GM23338 (cell line): ENCODE results near the gene SHISA6. TPM values are rescaled to one million over a fixed set of nuclear protein-coding genes. Genes with fewer than 3 reads are reported as not detected.

Experiments
- ATAC-seq: fragments of 200-7000 bp; cut with Tn5 transposase; 3 replicates; pipeline ENCODE4 v1.9.1; 2020
- DNase-seq: peaks from one replicate; pipeline ENCODE4 v3.0.0-alpha.2; 2015; ENCODE audit warnings: low spot score
- H2AFZ ChIP-seq: fragments of 200-600 bp; sonication (generic); 2 replicates; pipeline ENCODE4 v1.8.0; 2016; ENCODE audit warnings: antibody characterized with exemption, mild to moderate bottlenecking, moderate library complexity
- H3F3A ChIP-seq: fragments of 200-600 bp; sonication (generic); replicated peaks from 2 replicates; pipeline ENCODE4 v1.8.0; 2017; ENCODE audit warnings: antibody characterized with exemption, mixed run types, low read depth
- H3K27ac ChIP-seq: fragments of 200-600 bp; sonication (generic); 2 replicates; pipeline ENCODE4 v1.6.1; 2016; ENCODE audit warnings: low read depth
- H3K27me3 ChIP-seq: fragments of 200-600 bp; sonication (generic); 2 replicates; pipeline ENCODE4 v1.8.0; 2016; ENCODE audit warnings: mild to moderate bottlenecking, mixed run types, moderate library complexity; ENCODE audit not compliant: insufficient read depth
- H3K36me3 ChIP-seq: fragments of 200-600 bp; sonication (generic); 2 replicates; pipeline ENCODE4 v1.8.0; 2016; ENCODE audit warnings: mild to moderate bottlenecking; ENCODE audit not compliant: insufficient read depth
- H3K4me1 ChIP-seq: fragments of 200-600 bp; sonication (generic); 2 replicates; pipeline ENCODE4 v1.8.0; 2016; ENCODE audit warnings: mild to moderate bottlenecking, moderate library complexity; ENCODE audit not compliant: insufficient read depth
- H3K4me2 ChIP-seq: fragments of 200-600 bp; sonication (generic); 2 replicates; pipeline ENCODE4 v1.7.1; 2017; ENCODE audit warnings: mixed run types
- H3K4me3 ChIP-seq: fragments of 200-600 bp; sonication (generic); 2 replicates; pipeline ENCODE4 v1.6.1; 2016; ENCODE audit warnings: mixed run types
- H3K79me2 ChIP-seq: fragments of 200-600 bp; sonication (generic); replicated peaks from 2 replicates; pipeline ENCODE4 v1.8.0; 2017; ENCODE audit warnings: mild to moderate bottlenecking; ENCODE audit not compliant: insufficient read depth
- H3K9me2 ChIP-seq: fragments of 200-600 bp; sonication (generic); 2 replicates; pipeline ENCODE4 v1.8.0; 2017; ENCODE audit not compliant: insufficient read depth
- H4K20me1 ChIP-seq: fragments of 200-600 bp; sonication (generic); replicated peaks from 2 replicates; pipeline ENCODE4 v1.8.0; 2017; ENCODE audit warnings: mild to moderate bottlenecking; ENCODE audit not compliant: insufficient read depth
- H3K27ac Mint-ChIP-seq: 2 replicates; pipeline ENCODE4 v1.8.0; 2020; ENCODE audit warnings: inconsistent platforms, mild to moderate bottlenecking, moderate library complexity, mixed read lengths
- H3K27me3 Mint-ChIP-seq: 3 replicates; pipeline ENCODE4 v1.8.0; 2022; ENCODE audit warnings: low read depth, mild to moderate bottlenecking, moderate library complexity, mixed read lengths, inconsistent platforms; ENCODE audit not compliant: insufficient read depth, poor library complexity
- H3K36me3 Mint-ChIP-seq: 3 replicates; pipeline ENCODE4 v1.8.0; 2021; ENCODE audit warnings: low read depth, mild to moderate bottlenecking, inconsistent platforms, moderate library complexity, mixed read lengths
- H3K4me1 Mint-ChIP-seq: 3 replicates; pipeline ENCODE4 v1.8.0; 2020; ENCODE audit warnings: mild to moderate bottlenecking, inconsistent platforms, mixed read lengths
- H3K4me3 Mint-ChIP-seq: 3 replicates; pipeline ENCODE4 v1.8.0; 2021; ENCODE audit warnings: moderate library complexity, mild to moderate bottlenecking, inconsistent platforms, mixed read lengths
- H3K9me3 Mint-ChIP-seq: 3 replicates; pipeline ENCODE4 v1.8.0; 2020; ENCODE audit warnings: moderate library complexity, mild to moderate bottlenecking, inconsistent platforms, mixed read lengths
- CREB1 ChIP-seq: fragments of 250-450 bp; sonication (Bioruptor Pico); IDR thresholded peaks from 2 replicates; pipeline ENCODE4 v1.5.0; 2020; ENCODE audit warnings: low read depth, mild to moderate bottlenecking, moderate library complexity
- CTCF ChIP-seq, 2 experiments: fragments of 200-600 bp in 1 of 2; sonication (generic) in 1 of 2; conservative IDR thresholded peaks; 2 replicates each; pipeline versions ENCODE4 v1.5.1 to v1.6.1; 2016 to 2017; ENCODE audit warnings: antibody characterized with exemption in 2 of 2, low read depth in 2 of 2, mild to moderate bottlenecking in 2 of 2, moderate library complexity in 1 of 2
- JUNB ChIP-seq: IDR thresholded peaks from one replicate; pipeline ENCODE4 v1.6.1; 2016; ENCODE audit warnings: antibody characterized with exemption; ENCODE audit not compliant: unreplicated experiment
- NANOG ChIP-seq: IDR thresholded peaks from 2 replicates; pipeline ENCODE4 v1.6.1; 2016; ENCODE audit warnings: antibody characterized with exemption, borderline replicate concordance
- POLR2AphosphoS5 ChIP-seq: IDR thresholded peaks from 2 replicates; pipeline ENCODE4 v1.6.1; 2016; ENCODE audit warnings: antibody characterized with exemption, low read depth
- ZNF331 ChIP-seq: fragments of 250-450 bp; sonication (Bioruptor Pico); IDR thresholded peaks from 2 replicates; pipeline ENCODE4 v1.5.0; 2020; ENCODE audit warnings: low read depth, mild to moderate bottlenecking, moderate library complexity
- ZNF462 ChIP-seq: fragments of 250-450 bp; sonication (Bioruptor Pico); IDR thresholded peaks from 2 replicates; pipeline ENCODE4 v1.5.0; 2020; ENCODE audit warnings: mild to moderate bottlenecking, moderate library complexity
- polyA plus RNA-seq: library from polyadenylated mRNA; unstranded; fragments of >200 nt; fragmentation: Nextera tagmentation; extraction: Ambion mirVana; gene quantifications from 2 replicates; pipeline ENCODE4 v1.2.1, GENCODE V29; 2016
- total RNA-seq: library from RNA; depleted of rRNA; stranded (reverse); fragments of >200 nt; shearing (Covaris generic); gene quantifications from 2 replicates; pipeline ENCODE4 v1.2.3, GENCODE V29; 2014
- TF ChIP-seq, protein P1 (sequence below): IDR thresholded peaks from 2 replicates; pipeline ENCODE4 v1.6.1; 2016; ENCODE audit warnings: antibody characterized with exemption

Gene SHISA6
- total and polyA plus RNA-seq, 2 experiments from 2014 or later = 0.52 TPM; not detected in 1

GRCh38 chr17:11302401-11303186 is 61.6 kb downstream of the SHISA6 start:
- H3K27ac ChIP-seq = no peak overlapping the region
- Mint-ChIP-seq H3K36me3 (peaks cover 49% of the 10 kb centered on the region), H3K27me3 (peaks cover 6% of the 10 kb centered on the region), H3K9me3 (no peaks in the 10 kb centered on the region; the same call in 1 of the 3 replicates), H3K4me3 (no peak overlapping the region), H3K4me1 (no peaks in the 10 kb centered on the region), H3K27ac (no peak overlapping the region)
- no peak for DNase-seq
- H3K4me3 ChIP-seq = no peak overlapping the region
- no peak for TF ChIP-seq ZNF462
- TF ChIP-seq JUNB = no peak
- no peak for TF ChIP-seq POLR2AphosphoS5
- no peaks in the 10 kb centered on the region for H3F3A ChIP-seq
- no peaks in the 10 kb centered on the region for H3K27me3 ChIP-seq
- no peak overlapping the region for H3K4me2 ChIP-seq
- no peak for ATAC-seq
- no peak overlapping the region for H2AFZ ChIP-seq
- no peaks in the 10 kb centered on the region for H3K79me2 ChIP-seq
- H3K4me1 ChIP-seq = no peaks in the 10 kb centered on the region
- no peaks in the 10 kb centered on the region for H3K9me2 ChIP-seq
- no peaks in the 10 kb centered on the region for H3K36me3 ChIP-seq
- no peaks in the 10 kb centered on the region for H4K20me1 ChIP-seq

DNA sequence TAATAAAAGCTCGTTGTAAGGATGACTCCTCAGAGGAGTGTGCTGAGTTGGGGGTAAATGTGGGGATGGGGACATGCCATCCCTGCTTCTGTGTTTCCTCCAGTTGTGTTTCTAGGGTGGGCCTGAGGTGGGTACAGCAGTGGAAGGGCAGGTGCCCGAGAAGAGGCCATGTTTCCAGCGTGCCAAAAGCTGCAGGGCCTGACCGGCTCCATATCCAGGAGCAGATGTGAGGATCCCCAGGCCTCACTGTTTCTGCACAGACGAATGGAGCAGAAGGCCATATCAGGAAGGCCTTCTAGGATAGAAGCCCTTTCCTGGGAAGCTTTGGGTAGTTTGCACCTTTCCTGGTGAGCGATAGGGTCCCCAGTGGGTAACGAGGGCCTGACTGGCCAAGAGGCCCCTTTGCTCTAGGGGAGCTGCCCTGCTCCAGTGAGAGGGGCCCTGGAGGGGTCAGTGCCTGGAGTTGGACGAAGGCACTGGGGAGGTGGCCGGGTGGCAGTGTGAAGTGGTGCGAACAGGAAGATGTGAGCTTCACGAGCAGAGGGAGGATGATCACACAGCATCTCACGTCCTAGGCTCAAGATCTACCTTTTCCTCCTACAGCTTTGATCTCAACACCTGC is 62.9 kb downstream of the SHISA6 start:
- H3K9me3 Mint-ChIP-seq = no peaks in the 10 kb centered on the region; the same call in 1 of the 3 replicates
- no peaks in the 10 kb centered on the region for H4K20me1 ChIP-seq
- no peaks in the 10 kb centered on the region for H3K79me2 ChIP-seq
- no peaks in the 10 kb centered on the region for H3K27me3 Mint-ChIP-seq
- H3K4me1 Mint-ChIP-seq = no peaks in the 10 kb centered on the region
- no peaks in the 10 kb centered on the region for H3F3A ChIP-seq
- H3K4me3 Mint-ChIP-seq = no peak overlapping the region
- H3K27ac ChIP-seq = no peak overlapping the region
- peaks cover 3% of the 10 kb centered on the region; the same call in 1 of the 2 replicates for H3K36me3 ChIP-seq
- no peak for ATAC-seq
- no peaks in the 10 kb centered on the region for H3K27me3 ChIP-seq
- DNase-seq = no peak
- H2AFZ ChIP-seq = no peak overlapping the region
- H3K36me3 Mint-ChIP-seq = peaks cover 43% of the 10 kb centered on the region
- no peaks in the 10 kb centered on the region for H3K4me1 ChIP-seq
- no peak overlapping the region for H3K4me2 ChIP-seq
- H3K27ac Mint-ChIP-seq = no peak overlapping the region
- H3K9me2 ChIP-seq = no peaks in the 10 kb centered on the region
- no peak overlapping the region for H3K4me3 ChIP-seq
- TF ChIP-seq NANOG = no peak
- TF ChIP-seq ZNF331 (CRISPR knock-in tag) = no peak
- no peak for TF ChIP-seq CREB1
- TF ChIP-seq CTCF (conservative IDR thresholded peaks at IDR 0.05; ENCODE audit: low read depth in 2 of 2) = no peak
- no peak for TF ChIP-seq JUNB
- TF ChIP-seq, protein P1, sequence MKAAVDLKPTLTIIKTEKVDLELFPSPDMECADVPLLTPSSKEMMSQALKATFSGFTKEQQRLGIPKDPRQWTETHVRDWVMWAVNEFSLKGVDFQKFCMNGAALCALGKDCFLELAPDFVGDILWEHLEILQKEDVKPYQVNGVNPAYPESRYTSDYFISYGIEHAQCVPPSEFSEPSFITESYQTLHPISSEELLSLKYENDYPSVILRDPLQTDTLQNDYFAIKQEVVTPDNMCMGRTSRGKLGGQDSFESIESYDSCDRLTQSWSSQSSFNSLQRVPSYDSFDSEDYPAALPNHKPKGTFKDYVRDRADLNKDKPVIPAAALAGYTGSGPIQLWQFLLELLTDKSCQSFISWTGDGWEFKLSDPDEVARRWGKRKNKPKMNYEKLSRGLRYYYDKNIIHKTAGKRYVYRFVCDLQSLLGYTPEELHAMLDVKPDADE = no peak
